Measurements from ENCODE around the gene NF1. TPM values are rescaled to one million over a fixed set of nuclear protein-coding genes. Genes with fewer than 3 reads are reported as not detected.

Gene NF1
- total RNA-seq, 4 donors from 2014 or later, result 66.1 to 107 (median 90.9) TPM

DNA sequence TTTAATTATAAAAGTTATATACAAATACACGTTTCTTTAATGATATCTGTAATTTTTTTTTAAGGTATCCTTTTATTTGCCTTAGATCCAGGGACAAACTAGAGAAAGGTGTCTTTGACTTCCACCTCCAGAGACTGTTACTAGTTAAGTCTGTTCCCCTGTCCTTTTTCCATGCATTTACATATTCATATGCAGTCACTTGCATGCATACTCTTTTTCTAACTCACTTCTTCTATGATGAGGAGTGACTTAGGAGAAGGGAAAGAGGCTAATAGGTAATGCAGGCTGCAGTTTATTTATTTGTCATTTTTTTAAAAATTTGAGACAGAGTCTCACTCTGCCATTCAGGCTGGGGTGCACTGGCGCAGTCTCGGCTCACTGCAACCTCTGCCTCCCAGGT, 141.4 kb downstream of the NF1 start:
- peaks cover 0 to 79% (median 0%) of the 10 kb centered on the region in 3 donors for H3K36me3 ChIP-seq
- TF ChIP-seq EP300 (IDR thresholded peaks at IDR 0.05) (no peak), POLR2A (IDR thresholded peaks at IDR 0.05) (no peak)
- TF ChIP-seq, protein P1, sequence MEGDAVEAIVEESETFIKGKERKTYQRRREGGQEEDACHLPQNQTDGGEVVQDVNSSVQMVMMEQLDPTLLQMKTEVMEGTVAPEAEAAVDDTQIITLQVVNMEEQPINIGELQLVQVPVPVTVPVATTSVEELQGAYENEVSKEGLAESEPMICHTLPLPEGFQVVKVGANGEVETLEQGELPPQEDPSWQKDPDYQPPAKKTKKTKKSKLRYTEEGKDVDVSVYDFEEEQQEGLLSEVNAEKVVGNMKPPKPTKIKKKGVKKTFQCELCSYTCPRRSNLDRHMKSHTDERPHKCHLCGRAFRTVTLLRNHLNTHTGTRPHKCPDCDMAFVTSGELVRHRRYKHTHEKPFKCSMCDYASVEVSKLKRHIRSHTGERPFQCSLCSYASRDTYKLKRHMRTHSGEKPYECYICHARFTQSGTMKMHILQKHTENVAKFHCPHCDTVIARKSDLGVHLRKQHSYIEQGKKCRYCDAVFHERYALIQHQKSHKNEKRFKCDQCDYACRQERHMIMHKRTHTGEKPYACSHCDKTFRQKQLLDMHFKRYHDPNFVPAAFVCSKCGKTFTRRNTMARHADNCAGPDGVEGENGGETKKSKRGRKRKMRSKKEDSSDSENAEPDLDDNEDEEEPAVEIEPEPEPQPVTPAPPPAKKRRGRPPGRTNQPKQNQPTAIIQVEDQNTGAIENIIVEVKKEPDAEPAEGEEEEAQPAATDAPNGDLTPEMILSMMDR (IDR thresholded peaks at IDR 0.05), result no peak
- no peaks in the 10 kb centered on the region for H3K27me3 ChIP-seq
- no peaks in the 10 kb centered on the region for H3K4me1 ChIP-seq
- WGBS, 2 donors, result 92 to 94% methylated on average over 3 of the region's 3 CpGs
- peaks cover 0 to 3% (median 0%) of the 10 kb centered on the region in 4 donors for H3K9me3 ChIP-seq
- no peak for DNase-seq (ENCODE audit: low spot score in 2 of 2)
- no peak overlapping the region for H3K4me3 ChIP-seq
- H3K27ac ChIP-seq, result no peak overlapping the region

DNA sequence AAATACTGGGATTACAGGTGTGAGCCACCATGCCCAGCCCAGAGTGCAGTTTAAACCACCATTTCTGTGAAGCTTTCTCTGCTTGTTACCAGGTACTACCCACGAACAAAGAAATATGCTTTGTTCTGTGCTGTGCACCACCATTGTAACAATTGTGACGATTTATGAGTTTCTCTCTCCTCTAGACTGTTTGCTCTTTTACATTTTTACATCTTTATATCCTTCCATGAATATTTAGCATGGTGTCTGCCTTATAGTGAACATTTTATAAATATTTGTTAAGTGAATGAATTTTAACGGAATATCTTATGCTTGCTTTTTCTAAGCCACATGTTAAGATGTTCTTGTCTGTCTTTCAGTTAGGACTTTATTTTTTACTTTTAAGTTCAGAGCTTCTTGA, 141.9 kb downstream of the NF1 start:
- H3K36me3 ChIP-seq, result peaks cover 0 to 85% (median 0%) of the 10 kb centered on the region in 3 donors
- TF ChIP-seq EP300 (IDR thresholded peaks at IDR 0.05) (no peak), POLR2A (IDR thresholded peaks at IDR 0.05) (no peak)
- TF ChIP-seq, protein P1 (IDR thresholded peaks at IDR 0.05), result no peak
- no peaks in the 10 kb centered on the region for H3K4me1 ChIP-seq
- H3K27me3 ChIP-seq, result no peaks in the 10 kb centered on the region
- peaks cover 0 to 3% (median 0%) of the 10 kb centered on the region in 4 donors for H3K9me3 ChIP-seq
- 88 to 97% methylated on average over 3 of the region's 3 CpGs for WGBS, 2 donors
- H3K4me3 ChIP-seq, result no peak overlapping the region
- no peak for DNase-seq (ENCODE audit: low spot score in 2 of 2)
- no peak overlapping the region for H3K27ac ChIP-seq

DNA sequence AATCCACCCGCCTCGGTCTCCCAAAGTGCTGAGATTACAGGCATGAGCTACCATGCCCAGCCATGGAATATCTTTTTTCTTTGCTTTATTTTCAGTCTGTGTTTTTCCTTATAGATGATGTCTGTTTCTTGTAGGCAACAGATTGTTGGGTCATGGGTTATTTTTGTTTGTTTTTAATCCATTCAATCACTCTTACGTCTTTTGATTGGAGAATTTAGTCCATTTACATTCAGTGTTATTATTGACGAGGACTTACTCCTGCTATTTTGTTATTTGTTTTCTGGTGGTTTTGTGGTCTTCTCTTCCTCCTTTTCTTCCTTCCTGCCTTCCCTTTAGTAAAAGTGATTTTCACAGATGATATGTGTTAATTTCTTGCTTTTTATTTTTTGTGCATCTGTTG, 146.3 kb downstream of the NF1 start:
- no peak for DNase-seq (ENCODE audit: low spot score in 2 of 2)
- TF ChIP-seq, protein P1 (IDR thresholded peaks at IDR 0.05), result no peak
- no peak for TF ChIP-seq EP300 (IDR thresholded peaks at IDR 0.05)
- TF ChIP-seq POLR2A (IDR thresholded peaks at IDR 0.05), result no peak
- 97 to 98% methylated on average over 4 of the region's 4 CpGs for WGBS, 2 donors
- Histone ChIP-seq H3K27me3 (no peaks in the 10 kb centered on the region), H3K36me3 (peaks cover 0 to 91% (median 16%) of the 10 kb centered on the region in 3 donors), H3K27ac (no peak overlapping the region), H3K4me1 (no peaks in the 10 kb centered on the region), H3K9me3 (peaks cover 0 to 3% (median 0%) of the 10 kb centered on the region in 4 donors), H3K4me3 (no peak overlapping the region)

DNA sequence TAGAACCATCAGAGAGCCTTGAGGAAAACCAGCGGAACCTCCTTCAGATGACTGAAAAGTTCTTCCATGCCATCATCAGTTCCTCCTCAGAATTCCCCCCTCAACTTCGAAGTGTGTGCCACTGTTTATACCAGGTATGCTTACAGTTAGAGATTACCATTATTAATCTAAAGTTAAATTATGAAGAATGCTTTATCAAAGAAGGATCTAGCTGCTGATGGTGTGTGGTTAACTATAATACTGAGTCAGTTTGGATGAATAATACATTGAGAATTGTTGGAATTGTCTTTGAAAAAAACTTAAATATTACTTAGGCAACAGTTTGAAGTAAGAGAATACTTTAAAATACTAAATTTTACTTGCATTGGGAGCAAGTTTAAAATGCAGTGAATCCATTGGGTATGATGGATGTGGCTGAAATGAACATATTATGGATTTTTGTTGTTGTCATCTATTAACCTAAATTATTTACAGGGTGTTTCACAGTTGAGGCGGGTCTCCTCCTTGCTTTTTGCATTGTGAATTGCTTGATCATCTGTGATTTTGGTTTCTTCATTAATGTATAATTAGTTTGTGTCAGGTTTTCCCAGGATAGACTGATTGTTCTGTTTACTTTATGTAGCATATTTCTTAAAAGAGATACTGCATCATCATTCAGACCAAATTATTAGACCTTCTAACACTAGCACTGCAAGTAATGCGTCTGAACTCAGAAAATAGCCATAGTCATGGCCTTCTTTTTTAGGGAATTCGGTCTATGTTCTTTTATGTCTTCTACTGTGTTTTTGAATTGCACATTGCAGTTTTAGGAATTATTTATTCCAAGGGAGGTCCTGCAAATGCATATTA, 154.4 kb downstream of the NF1 start:
- no peak for DNase-seq (ENCODE audit: low spot score in 2 of 2)
- Histone ChIP-seq H3K36me3 (peaks cover 0 to 34% (median 0%) of the 10 kb centered on the region in 3 donors), H3K27me3 (no peaks in the 10 kb centered on the region), H3K4me1 (peaks cover 0 to 28% (median 4%) of the 10 kb centered on the region in 4 donors), H3K4me3 (no peak overlapping the region), H3K9me3 (no peaks in the 10 kb centered on the region), H3K27ac (no peak overlapping the region)
- no peak for TF ChIP-seq POLR2A (IDR thresholded peaks at IDR 0.05)
- no peak for TF ChIP-seq EP300 (IDR thresholded peaks at IDR 0.05)
- TF ChIP-seq, protein P1 (IDR thresholded peaks at IDR 0.05), result no peak
- 94% methylated on average over 5 of the region's 5 CpGs for WGBS, 2 donors

DNA sequence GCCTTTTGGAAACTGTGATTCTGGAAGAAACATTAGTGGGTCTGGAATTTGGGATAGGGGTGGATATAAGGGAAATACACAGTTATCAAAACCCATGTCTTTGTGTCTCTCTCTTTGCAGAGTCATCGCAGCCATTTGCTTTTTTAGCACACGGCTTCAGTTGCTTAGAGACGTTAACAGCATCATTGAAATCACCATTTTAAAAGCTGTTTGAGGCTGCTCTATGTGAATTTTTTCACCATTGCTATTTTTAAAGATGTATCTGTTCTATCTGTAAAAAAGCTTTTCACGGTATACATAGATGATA, 155.0 kb downstream of the NF1 start:
- TF ChIP-seq POLR2A (IDR thresholded peaks at IDR 0.05) (no peak), EP300 (IDR thresholded peaks at IDR 0.05) (no peak)
- TF ChIP-seq, protein P1 (IDR thresholded peaks at IDR 0.05), result no peak
- no peak overlapping the region for H3K27ac ChIP-seq
- DNase-seq (ENCODE audit: low spot score in 2 of 2), result no peak
- no peaks in the 10 kb centered on the region for H3K9me3 ChIP-seq
- WGBS, 2 donors, result 78 to 84% methylated on average over 4 of the region's 4 CpGs
- H3K4me1 ChIP-seq, result peaks cover 0 to 28% (median 4%) of the 10 kb centered on the region in 4 donors
- no peak overlapping the region for H3K4me3 ChIP-seq
- H3K36me3 ChIP-seq, result peaks cover 0 to 28% (median 0%) of the 10 kb centered on the region in 3 donors
- no peaks in the 10 kb centered on the region for H3K27me3 ChIP-seq

All from tibial nerve (tissue), 4 donors.